PC-3 (cell line): ENCODE data around the gene SLC38A2.

Source experiments
- CTCF ChIP-seq: fragments of 300-600 bp; sonication (generic); conservative IDR thresholded peaks from 2 replicates; pipeline ENCODE4 v1.5.1; 2017; ENCODE audit warnings: antibody characterized with exemption, low read depth, mild to moderate bottlenecking, low read length
- EZH2 ChIP-seq: fragments of 300-600 bp; sonication (generic); IDR thresholded peaks from one replicate; pipeline ENCODE4 v1.6.1; 2017; ENCODE audit warnings: antibody characterized with exemption, mild to moderate bottlenecking, low read length; ENCODE audit not compliant: unreplicated experiment

DNA sequence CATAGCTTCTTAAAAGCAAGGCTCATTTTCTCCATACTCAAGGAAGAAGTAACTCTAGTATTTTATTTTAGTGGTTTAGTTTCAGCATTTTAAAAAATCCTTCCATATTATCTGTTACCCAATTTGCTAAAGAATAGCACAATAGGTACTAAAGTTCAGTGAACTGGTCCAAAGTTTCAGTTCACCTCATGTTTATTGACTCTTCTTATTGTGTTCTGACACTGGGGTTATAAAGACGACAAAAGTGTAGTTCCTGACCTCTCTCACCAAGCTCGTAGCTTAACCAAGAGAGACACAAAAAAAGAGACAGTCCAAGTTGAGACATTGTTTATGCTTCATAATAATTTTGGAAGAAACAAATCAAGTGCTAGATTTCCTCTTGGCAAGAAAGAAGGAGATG lies 40.8 kb upstream of the SLC38A2 start:
- TF ChIP-seq CTCF (no peak), EZH2 (no peak)
